ENCODE results near the gene GJB3. TPM values are rescaled to one million over a fixed set of nuclear protein-coding genes. Genes with fewer than 3 reads are reported as not detected.
A peak's percentile ranks its signal among the peaks of the same experiment; 100 is the strongest.
"Not testable (repeated sequence)": the region's sequence is repeated elsewhere in the genome, so short reads cannot be mapped to it uniquely, and the experiment has no call there.

Gene GJB3
- polyA plus RNA-seq, 2 of the 4 experiments (the other 2 are of a cell fraction): 0.50 to 0.76 TPM

- no peak overlapping the region for H3K4me3 ChIP-seq
- ATAC-seq (no peak), FAIRE-seq (no peak), DNase-seq (ENCODE audit: low read depth in 1 of 2, low spot score in 1 of 2) (no peak)
- TF ChIP-seq ZFP36 (IDR thresholded peaks at IDR 0.05; ENCODE audit: borderline replicate concordance, partially characterized antibody) (no peak), HOXA7 (CRISPR knock-in tag; IDR thresholded peaks at IDR 0.05) (no peak), EHF (CRISPR knock-in tag; IDR thresholded peaks at IDR 0.05) (no peak), TP53 (CRISPR knock-in tag; IDR thresholded peaks at IDR 0.05) (no peak)
- no peak overlapping the region for H3K4me2 ChIP-seq
- H3K9me3 ChIP-seq: no peaks in the 10 kb centered on the region
- H3K27ac ChIP-seq: no peak overlapping the region
- 61% methylated on average over 5 of the region's 9 CpGs for WGBS (ENCODE audit: missing lambda C conversion rate)
- CTCF ChIA-PET: interaction anchor here (2.5 to 3.3 kb wide), 2 partner anchors 45 to 58 kb away, joined by 6 to 14 read pairs; no protein-coding TSS in a partner anchor
- peaks cover 4% of the 10 kb centered on the region; the same call in 1 of the 3 replicates for H3K4me1 ChIP-seq
- POLR2A ChIA-PET: no interaction called here
Observed at GRCh38 chr1:34808051-34808810, 27.2 kb downstream of the GJB3 start.

GRCh38 chr1:34810781-34811180, 29.8 kb downstream of the GJB3 start:
- H3K27ac ChIP-seq; H3K9me3 ChIP-seq; ATAC-seq; POLR2A ChIA-PET; DNase-seq (ENCODE audit: low read depth in 1 of 2, low spot score in 1 of 2); FAIRE-seq; H3K4me1 ChIP-seq; H3K4me3 ChIP-seq; H3K4me2 ChIP-seq: not testable (repeated sequence)
- WGBS (ENCODE audit: missing lambda C conversion rate): 45% methylated on average over 3 of the region's 3 CpGs
- CTCF ChIA-PET: interaction anchor here (2.5 kb wide), 1 partner anchor 55 kb away, joined by 6 read pairs; no protein-coding TSS in a partner anchor

- ChIA-PET CTCF (interaction anchor here (1.0 to 1.1 kb wide), 2 partner anchors 15 to 35 kb away, joined by 3 read pairs; no protein-coding TSS in a partner anchor), POLR2A (no interaction called here)
- H3K9me3 ChIP-seq: no peaks in the 10 kb centered on the region
- H3K4me3 ChIP-seq: no peak overlapping the region
- no peak for DNase-seq (ENCODE audit: low read depth in 1 of 2, low spot score in 1 of 2)
- ATAC-seq: no peak
- no peak for TF ChIP-seq CHD4 (IDR thresholded peaks at IDR 0.05; ENCODE audit: borderline replicate concordance)
- TF ChIP-seq BHLHE40 (IDR thresholded peaks at IDR 0.05; ENCODE audit: low read depth, low read length): no peak
- no peak for TF ChIP-seq ZNF302 (CRISPR knock-in tag; IDR thresholded peaks at IDR 0.05)
- TF ChIP-seq EHMT2 (IDR thresholded peaks at IDR 0.05; ENCODE audit: low read depth): no peak
- no peak for TF ChIP-seq RAD21 (conservative IDR thresholded peaks at IDR 0.05 in 1 of 2, IDR thresholded peaks at IDR 0.05 in 1 of 2)
- TF ChIP-seq ZSCAN20 (CRISPR knock-in tag; IDR thresholded peaks at IDR 0.05): no peak
- no peaks in the 10 kb centered on the region for H3K4me1 ChIP-seq
- FAIRE-seq: no peak
- H3K4me2 ChIP-seq: no peak overlapping the region
- H3K27ac ChIP-seq: no peak overlapping the region
Observed at GRCh38 chr1:34816332-34816731, 35.3 kb downstream of the GJB3 start.

- FAIRE-seq (no peak), DNase-seq (ENCODE audit: low read depth in 1 of 2, low spot score in 1 of 2) (no peak), ATAC-seq (no peak)
- Histone ChIP-seq H3K4me2 (no peak overlapping the region), H3K9me3 (no peaks in the 10 kb centered on the region), H3K4me3 (no peak overlapping the region), H3K27ac (no peak overlapping the region), H3K4me1 (no peaks in the 10 kb centered on the region)
- POLR2A ChIA-PET: no interaction called here
- WGBS (ENCODE audit: missing lambda C conversion rate): 47% methylated on average over 3 of the region's 3 CpGs
- CTCF ChIA-PET: interaction anchor here (1.0 to 1.1 kb wide), 2 partner anchors 16 to 35 kb away, joined by 3 read pairs; no protein-coding TSS in a partner anchor
- TF ChIP-seq EP300 (IDR thresholded peaks at IDR 0.05) (no peak), KDM5A (IDR thresholded peaks at IDR 0.05) (no peak)
Observed at GRCh38 chr1:34816778-34817177, 35.8 kb downstream of the GJB3 start.

- CTCF ChIA-PET; H3K4me2 ChIP-seq; DNase-seq (ENCODE audit: low read depth in 1 of 2, low spot score in 1 of 2); H3K4me1 ChIP-seq; FAIRE-seq; H3K9me3 ChIP-seq; ATAC-seq; H3K4me3 ChIP-seq; POLR2A ChIA-PET; H3K27ac ChIP-seq: not testable (repeated sequence)
- 57% methylated on average over 2 of the region's 2 CpGs for WGBS (ENCODE audit: missing lambda C conversion rate)
- peak; percentile 72 for TF ChIP-seq ZC3H11A (IDR thresholded peaks at IDR 0.05)
Observed at GRCh38 chr1:34818862-34819261, 37.8 kb downstream of the GJB3 start.

GRCh38 chr1:34822202-34822601, 41.2 kb downstream of the GJB3 start:
- TF ChIP-seq BCL3 (IDR thresholded peaks at IDR 0.05) (no peak), ESRRA (IDR thresholded peaks at IDR 0.05; ENCODE audit: borderline replicate concordance, low read length) (no peak)
- DNase-seq (ENCODE audit: low read depth in 1 of 2, low spot score in 1 of 2) (no peak), ATAC-seq (no peak), FAIRE-seq (no peak)
- Histone ChIP-seq H3K9me3 (no peaks in the 10 kb centered on the region), H3K4me3 (no peak overlapping the region), H3K4me1 (no peaks in the 10 kb centered on the region), H3K4me2 (no peak overlapping the region), H3K27ac (no peak overlapping the region)
- CTCF ChIA-PET: no interaction called here
- POLR2A ChIA-PET: no interaction called here
- WGBS (ENCODE audit: missing lambda C conversion rate): 96% methylated on average over 3 of the region's 3 CpGs
